ENCODE results near the gene ADGRV1. TPM values are rescaled to one million over a fixed set of nuclear protein-coding genes. Genes with fewer than 3 reads are reported as not detected.

Gene ADGRV1
- total RNA-seq, 1 experiment from 2014 or later: 6.8 TPM

DNA sequence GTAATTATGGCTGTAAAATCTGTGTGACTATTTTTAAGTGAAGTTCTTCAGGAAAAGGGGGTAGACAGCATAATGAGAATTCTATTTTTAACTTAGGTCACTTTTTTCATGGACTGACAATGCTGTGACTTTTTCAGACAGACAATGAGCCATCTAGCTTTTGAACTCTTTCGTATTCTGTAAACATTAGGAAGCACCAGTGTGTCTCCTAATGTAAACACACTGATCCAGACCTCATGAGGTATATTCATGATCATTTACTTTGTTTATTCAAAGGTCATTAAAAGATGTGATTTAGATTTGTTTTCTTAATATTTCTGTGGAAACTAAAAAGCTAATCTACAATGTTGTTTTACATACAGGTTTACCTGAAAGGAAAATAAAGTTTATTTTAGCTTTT, 352.6 kb downstream of the ADGRV1 start:
- Histone ChIP-seq H3K27me3 (replicated peaks; ENCODE audit: insufficient read depth, low read depth, low read length, poor library complexity) (no peaks in the 10 kb centered on the region), H3K4me3 (ENCODE audit: low read depth, low read length, poor library complexity, severe bottlenecking) (no peak overlapping the region), H3K36me3 (ENCODE audit: insufficient read depth, low read length, poor library complexity, severe bottlenecking) (no peaks in the 10 kb centered on the region), H3K4me1 (ENCODE audit: insufficient read depth, low read length, poor library complexity, severe bottlenecking) (peaks cover 10% of the 10 kb centered on the region), H3K27ac (ENCODE audit: low read depth, low read length, poor library complexity, severe bottlenecking) (no peak overlapping the region), H3K9me3 (ENCODE audit: low read depth, low read length, poor library complexity, severe bottlenecking) (no peaks in the 10 kb centered on the region)
- no peak for TF ChIP-seq EZH2 (IDR thresholded peaks at IDR 0.05; ENCODE audit: borderline replicate concordance, low read depth, low read length, poor library complexity, severe bottlenecking)
- TF ChIP-seq, protein P1, sequence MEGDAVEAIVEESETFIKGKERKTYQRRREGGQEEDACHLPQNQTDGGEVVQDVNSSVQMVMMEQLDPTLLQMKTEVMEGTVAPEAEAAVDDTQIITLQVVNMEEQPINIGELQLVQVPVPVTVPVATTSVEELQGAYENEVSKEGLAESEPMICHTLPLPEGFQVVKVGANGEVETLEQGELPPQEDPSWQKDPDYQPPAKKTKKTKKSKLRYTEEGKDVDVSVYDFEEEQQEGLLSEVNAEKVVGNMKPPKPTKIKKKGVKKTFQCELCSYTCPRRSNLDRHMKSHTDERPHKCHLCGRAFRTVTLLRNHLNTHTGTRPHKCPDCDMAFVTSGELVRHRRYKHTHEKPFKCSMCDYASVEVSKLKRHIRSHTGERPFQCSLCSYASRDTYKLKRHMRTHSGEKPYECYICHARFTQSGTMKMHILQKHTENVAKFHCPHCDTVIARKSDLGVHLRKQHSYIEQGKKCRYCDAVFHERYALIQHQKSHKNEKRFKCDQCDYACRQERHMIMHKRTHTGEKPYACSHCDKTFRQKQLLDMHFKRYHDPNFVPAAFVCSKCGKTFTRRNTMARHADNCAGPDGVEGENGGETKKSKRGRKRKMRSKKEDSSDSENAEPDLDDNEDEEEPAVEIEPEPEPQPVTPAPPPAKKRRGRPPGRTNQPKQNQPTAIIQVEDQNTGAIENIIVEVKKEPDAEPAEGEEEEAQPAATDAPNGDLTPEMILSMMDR (conservative IDR thresholded peaks at IDR 0.05; ENCODE audit: low read depth, low read length): no peak
- BruUV-seq (replicated peaks): no TSS peak
- intact Hi-C loops (cut with micrococcal nuclease; ENCODE audit: unreplicated experiment): no loop called here
- no peak for DNase-seq (ENCODE audit: low spot score)
- POLR2A ChIA-PET (ENCODE audit: low non-redundant PET): no interaction called here
- CTCF ChIA-PET: no interaction called here

DNA sequence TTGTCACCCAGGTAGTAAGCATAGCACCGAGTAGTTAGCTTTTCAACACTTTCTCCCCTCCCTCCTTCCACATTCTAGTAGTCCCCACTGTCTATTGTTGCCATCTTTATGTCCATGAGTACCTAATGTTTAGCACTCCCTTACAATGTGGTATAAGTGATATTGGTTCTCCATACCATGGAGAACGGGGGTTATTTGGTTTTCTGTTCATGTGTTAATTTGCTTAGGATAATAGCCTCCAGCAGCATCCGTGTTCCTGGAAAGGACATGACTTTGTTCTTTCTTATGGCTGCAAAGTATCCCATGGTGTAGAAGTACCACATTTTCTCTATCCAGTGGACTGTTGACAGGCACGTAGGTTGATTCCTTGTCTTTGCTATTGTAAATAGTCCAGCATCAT, 353.9 kb downstream of the ADGRV1 start:
- Histone ChIP-seq H3K27ac (ENCODE audit: low read depth, low read length, poor library complexity, severe bottlenecking) (no peak overlapping the region), H3K4me1 (ENCODE audit: insufficient read depth, low read length, poor library complexity, severe bottlenecking) (peaks cover 10% of the 10 kb centered on the region), H3K9me3 (ENCODE audit: low read depth, low read length, poor library complexity, severe bottlenecking) (no peaks in the 10 kb centered on the region), H3K36me3 (ENCODE audit: insufficient read depth, low read length, poor library complexity, severe bottlenecking) (no peaks in the 10 kb centered on the region), H3K27me3 (replicated peaks; ENCODE audit: insufficient read depth, low read depth, low read length, poor library complexity) (no peaks in the 10 kb centered on the region), H3K4me3 (ENCODE audit: low read depth, low read length, poor library complexity, severe bottlenecking) (no peak overlapping the region)
- TF ChIP-seq, protein P1 (conservative IDR thresholded peaks at IDR 0.05; ENCODE audit: low read depth, low read length): no peak
- no peak for TF ChIP-seq EZH2 (IDR thresholded peaks at IDR 0.05; ENCODE audit: borderline replicate concordance, low read depth, low read length, poor library complexity, severe bottlenecking)
- POLR2A ChIA-PET (ENCODE audit: low non-redundant PET): no interaction called here
- intact Hi-C loops (cut with micrococcal nuclease; ENCODE audit: unreplicated experiment): no loop called here
- DNase-seq (ENCODE audit: low spot score): no peak
- CTCF ChIA-PET: no interaction called here
- no TSS peak for BruUV-seq (replicated peaks)

DNA sequence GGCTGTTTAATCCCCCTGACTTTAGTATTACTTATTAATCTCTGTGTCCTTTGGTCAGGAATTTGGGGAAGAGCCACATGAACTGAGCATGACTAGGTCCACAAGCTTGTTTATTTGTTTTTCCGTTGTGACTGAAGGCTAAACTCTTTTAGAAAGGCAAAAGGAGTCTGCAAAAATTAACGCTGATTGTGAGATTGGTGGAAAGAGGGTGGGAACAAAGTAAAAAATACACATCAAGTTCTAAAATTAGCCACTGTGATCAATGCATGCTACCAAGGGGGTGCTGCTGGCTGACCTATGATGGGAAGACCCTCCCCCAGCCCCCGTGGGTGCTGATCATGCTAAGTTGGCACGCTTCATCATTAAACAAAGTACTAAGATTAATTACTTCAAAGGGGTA, 356.8 kb downstream of the ADGRV1 start:
- DNase-seq (ENCODE audit: low spot score): no peak
- Histone ChIP-seq H3K4me1 (ENCODE audit: insufficient read depth, low read length, poor library complexity, severe bottlenecking) (peaks cover 13% of the 10 kb centered on the region), H3K27me3 (replicated peaks; ENCODE audit: insufficient read depth, low read depth, low read length, poor library complexity) (no peaks in the 10 kb centered on the region), H3K4me3 (ENCODE audit: low read depth, low read length, poor library complexity, severe bottlenecking) (no peak overlapping the region), H3K9me3 (ENCODE audit: low read depth, low read length, poor library complexity, severe bottlenecking) (no peaks in the 10 kb centered on the region), H3K36me3 (ENCODE audit: insufficient read depth, low read length, poor library complexity, severe bottlenecking) (no peaks in the 10 kb centered on the region), H3K27ac (ENCODE audit: low read depth, low read length, poor library complexity, severe bottlenecking) (no peak overlapping the region)
- BruUV-seq (replicated peaks): no TSS peak
- TF ChIP-seq, protein P1 (conservative IDR thresholded peaks at IDR 0.05; ENCODE audit: low read depth, low read length): no peak
- TF ChIP-seq EZH2 (IDR thresholded peaks at IDR 0.05; ENCODE audit: borderline replicate concordance, low read depth, low read length, poor library complexity, severe bottlenecking): no peak
- ChIA-PET CTCF (no interaction called here), POLR2A (ENCODE audit: low non-redundant PET) (no interaction called here)
- intact Hi-C loops (cut with micrococcal nuclease; ENCODE audit: unreplicated experiment): no loop called here

Measured in A673 (cell line).